Measurements from ENCODE around the gene MACROD2. TPM values are rescaled to one million over a fixed set of nuclear protein-coding genes. Genes with fewer than 3 reads are reported as not detected.

MACROD2 gene
- total and polyA plus RNA-seq, 2 of the 4 experiments (the other 2 are of a cell fraction) = not detected

GRCh38 chr20:15706719-15707118 is 1711.4 kb downstream of the MACROD2 start:
- Histone ChIP-seq H3K14ac (replicated peaks; ENCODE audit: low read depth, low read length) (no peak overlapping the region), H3K56ac (ENCODE audit: extremely low read depth, insufficient read depth, low read length) (no peak overlapping the region), H3K18ac (ENCODE audit: low read depth, low read length) (no peak overlapping the region), H2BK120ac (ENCODE audit: low read depth, low read length) (no peak overlapping the region), H3K23ac (ENCODE audit: low read depth, low read length) (no peak overlapping the region), H2BK20ac (ENCODE audit: low read depth, low read length) (no peak overlapping the region), H3K4me1 (ENCODE audit: control insufficient read depth, insufficient read depth, low read length) (peaks cover 2% of the 10 kb centered on the region; the same call in 1 of the 2 replicates), H3K9me3 (ENCODE audit: control insufficient read depth, insufficient read depth, low read length) (no peaks in the 10 kb centered on the region), H4K8ac (ENCODE audit: low read depth in 2 of 2, low read length in 2 of 2) (no peak overlapping the region), H4K91ac (ENCODE audit: insufficient read depth, low read depth, low read length) (no peak overlapping the region), H2AK9ac (replicated peaks; ENCODE audit: low read depth, low read length, poor library complexity) (no peak overlapping the region), H2AFZ (replicated peaks; ENCODE audit: low read length, poor library complexity) (no peak overlapping the region), H3K4ac (ENCODE audit: low read depth, low read length) (no peak overlapping the region), H3K4me2 (ENCODE audit: low read depth, low read length) (no peak overlapping the region), H4K20me1 (ENCODE audit: insufficient read depth, low read length) (no peaks in the 10 kb centered on the region), H3K9ac (ENCODE audit: low read depth, low read length) (no peak overlapping the region), H3K4me3 (ENCODE audit: insufficient read depth, low read depth, low read length) (no peak overlapping the region), H2BK5ac (ENCODE audit: low read depth, low read length, poor library complexity, severe bottlenecking) (no peak overlapping the region), H3K27ac (ENCODE audit: insufficient read depth, low read length) (no peak overlapping the region), H2BK15ac (ENCODE audit: low read depth, low read length) (no peak overlapping the region), H2AK5ac (ENCODE audit: low read depth, low read length) (no peak overlapping the region), H3K36me3 (ENCODE audit: control insufficient read depth, insufficient read depth, low read length) (no peaks in the 10 kb centered on the region), H3K79me1 (ENCODE audit: low read depth in 1 of 2, low read length in 2 of 2) (no peaks in the 10 kb centered on the region), H3K27me3 (ENCODE audit: control insufficient read depth, insufficient read depth, low read length) (no peaks in the 10 kb centered on the region), H4K5ac (ENCODE audit: low read depth, low read length) (no peak overlapping the region), H3K9me1 (ENCODE audit: insufficient read depth, low read length) (no peaks in the 10 kb centered on the region)
- ATAC-seq (ENCODE audit: low read depth) = no peak
- DNase-seq = peak; percentile 28
- in situ Hi-C loops (cut with MboI; ENCODE audit: low sequenced_read_pairs) = no loop called here
- no TSS peak for BruUV-seq (replicated peaks)
- dilution Hi-C loops (cut with HindIII; ENCODE audit: low sequenced_read_pairs, unreplicated experiment) = no loop called here
- ChIA-PET CTCF (no interaction called here), POLR2A (ENCODE audit: unreplicated experiment) (no interaction called here)
- intact Hi-C loops (cut with micrococcal nuclease) = no loop called here
- no peak for TF ChIP-seq CHD1 (IDR thresholded peaks at IDR 0.05; ENCODE audit: low read depth, low read length)
- TF ChIP-seq RAD21 (IDR thresholded peaks at IDR 0.05; ENCODE audit: low read length) = no peak
- no peak for TF ChIP-seq BHLHE40 (IDR thresholded peaks at IDR 0.05; ENCODE audit: low read depth, low read length)
- TF ChIP-seq ELK1 (IDR thresholded peaks at IDR 0.05; ENCODE audit: borderline replicate concordance, low read depth, low read length) = no peak
- no peak for TF ChIP-seq RCOR1 (IDR thresholded peaks at IDR 0.05; ENCODE audit: insufficient replicate concordance, low read length)
- TF ChIP-seq RFX5 (IDR thresholded peaks at IDR 0.05; ENCODE audit: low read depth, low read length) = no peak

Data from IMR-90 (cell line).